Activated T-cell treated with anti-CD3 and anti-CD28 coated beads for 1 hour (primary cell): ENCODE measurements around the gene PDZD2.
"Not testable (repeated sequence)": the region's sequence is repeated elsewhere in the genome, so short reads cannot be mapped to it uniquely, and the experiment has no call there.

Experiments used
- DNase-seq: peaks from one replicate; pipeline ENCODE4 v3.0.0-alpha.2; 2020; ENCODE audit warnings: low read depth

Gene PDZD2

DNA sequence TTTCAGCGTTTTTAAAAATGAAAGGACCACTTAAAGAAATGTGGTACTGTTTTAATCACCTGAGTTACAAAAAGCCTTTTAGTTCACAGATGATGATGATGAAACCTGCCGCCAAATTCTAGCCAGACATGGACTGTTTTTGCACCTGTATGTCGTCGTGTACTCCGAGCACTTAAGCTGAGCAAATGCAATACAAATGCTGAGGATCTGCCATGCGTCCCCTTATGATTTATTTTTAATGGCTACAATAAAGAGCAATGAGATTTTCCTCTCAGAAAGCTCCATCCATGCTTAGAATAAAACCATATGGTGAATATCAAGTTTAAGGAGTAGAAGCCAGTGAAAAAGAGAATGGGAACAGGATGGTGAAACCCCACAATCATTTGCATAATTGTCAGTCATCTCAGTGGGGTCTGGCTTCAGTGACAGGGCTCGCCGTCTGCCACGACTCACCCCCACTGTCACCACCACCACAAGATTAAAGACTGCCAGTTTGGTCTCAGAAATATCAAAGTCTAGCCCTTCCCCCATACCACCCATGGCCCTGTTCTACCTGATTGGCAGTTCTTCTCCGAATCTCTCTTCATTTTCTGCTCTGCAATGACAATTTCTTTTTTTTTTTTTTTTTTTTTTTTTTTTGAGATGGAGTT lies 375.3 kb downstream of the PDZD2 start:
- DNase-seq = no peak

DNA sequence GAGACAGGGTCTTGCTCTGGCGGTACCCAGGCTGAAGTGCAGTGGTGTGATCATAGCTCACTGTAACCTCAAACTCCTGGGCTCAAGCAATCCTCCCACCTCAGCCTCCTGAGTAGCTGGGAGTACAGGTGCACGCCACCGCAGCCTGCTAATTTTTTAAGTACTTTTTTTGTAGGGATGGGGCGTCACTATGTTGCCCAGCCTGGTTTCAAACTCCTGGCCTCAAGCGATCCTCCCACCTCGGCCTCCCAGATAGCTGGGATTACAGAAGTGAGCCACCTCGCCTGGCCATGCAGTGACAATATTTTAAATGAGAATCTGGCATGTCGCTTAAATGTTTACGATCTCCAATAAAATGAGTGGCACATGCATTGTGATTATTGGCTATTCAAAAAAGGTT lies 376.3 kb downstream of the PDZD2 start:
- DNase-seq = not testable (repeated sequence)

- no peak for DNase-seq
These were observed 378.9 kb downstream of the PDZD2 start for GRCh38 chr5:32017692-32018367.

GRCh38 chr5:32018476-32019436 lies 379.8 kb downstream of the PDZD2 start:
- DNase-seq = no peak

GRCh38 chr5:32020271-32020670 lies 381.3 kb downstream of the PDZD2 start:
- no peak for DNase-seq

DNA sequence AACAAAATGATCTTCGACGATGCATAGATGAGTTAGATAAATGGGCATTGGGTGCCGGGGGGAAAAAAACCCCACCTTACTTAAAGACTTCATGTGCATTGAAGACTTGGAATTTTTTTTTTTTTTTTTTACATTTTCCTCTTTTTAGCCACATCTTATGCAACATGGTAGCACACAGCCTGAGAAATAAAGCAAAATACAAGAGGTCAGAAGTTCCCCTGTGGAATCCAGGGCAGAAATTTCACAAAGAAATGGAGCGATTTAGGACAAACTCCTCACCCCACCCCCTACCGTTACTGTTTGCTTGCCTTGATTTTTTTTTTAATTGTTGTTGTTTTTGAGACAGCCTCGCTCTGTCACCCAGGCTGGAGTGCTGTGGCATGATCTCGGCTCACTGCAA lies 382.0 kb downstream of the PDZD2 start:
- DNase-seq = no peak

- DNase-seq = no peak
These were observed 382.8 kb downstream of the PDZD2 start for GRCh38 chr5:32021771-32022170.

DNA sequence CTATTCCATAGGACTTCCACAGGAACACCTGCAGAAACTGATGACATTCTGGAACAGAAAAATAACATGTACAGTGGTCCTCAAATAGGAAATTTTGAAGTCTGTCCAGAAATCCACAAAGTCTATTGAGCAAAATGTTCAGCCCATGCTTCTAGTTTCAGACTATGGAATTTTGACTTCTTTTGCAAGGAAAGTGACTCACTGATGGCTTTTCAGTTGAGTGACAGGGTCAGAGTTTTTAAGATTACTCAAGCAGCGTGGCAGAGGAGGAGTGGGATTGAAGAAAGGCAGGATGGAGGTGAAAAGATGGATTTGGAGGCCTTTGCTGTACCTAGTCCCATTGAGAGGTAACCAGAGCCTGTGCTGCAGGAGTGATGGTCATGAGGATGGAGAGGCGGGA lies 383.7 kb downstream of the PDZD2 start:
- no peak for DNase-seq

DNA sequence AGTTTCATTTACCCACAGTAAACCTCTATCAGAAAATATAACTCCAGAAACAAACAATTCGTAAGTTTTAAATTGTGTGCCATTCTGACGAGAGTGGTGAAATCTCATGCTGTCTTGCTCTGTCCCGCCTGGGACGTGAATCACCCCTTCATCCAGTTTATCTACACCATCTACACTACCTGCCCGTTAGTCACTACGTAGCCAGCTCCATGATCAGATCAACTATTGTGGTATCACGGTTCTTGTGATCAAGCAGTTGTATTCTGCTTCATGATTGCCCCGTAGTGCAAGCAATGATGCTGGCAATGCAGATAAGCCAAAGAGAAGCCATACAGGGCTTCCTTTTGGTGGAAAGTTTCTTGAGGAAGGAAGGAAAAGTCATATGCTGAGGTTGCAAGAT lies 384.9 kb downstream of the PDZD2 start:
- no peak for DNase-seq

DNA sequence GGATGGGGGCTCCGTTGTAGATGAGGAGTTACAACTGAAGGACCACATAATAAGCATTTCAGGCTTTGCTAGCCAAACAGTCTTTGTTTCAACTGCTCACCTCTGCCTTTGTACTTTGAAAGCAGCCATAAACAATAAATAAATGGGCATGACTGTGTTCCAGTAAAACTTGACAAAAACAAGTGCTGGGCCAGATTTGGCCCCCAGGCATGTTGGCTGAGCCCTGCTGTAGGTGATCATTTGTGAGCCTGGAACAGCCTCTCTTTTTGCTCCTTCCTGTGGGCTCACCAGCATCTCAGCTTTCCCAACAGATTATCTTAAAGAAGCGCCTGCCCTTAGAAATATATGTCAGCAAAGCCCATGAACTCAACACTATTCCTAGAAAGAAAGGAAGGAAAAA lies 385.8 kb downstream of the PDZD2 start:
- DNase-seq = no peak

- no peak for DNase-seq
These were observed 388.3 kb downstream of the PDZD2 start for GRCh38 chr5:32027093-32027716.

DNA sequence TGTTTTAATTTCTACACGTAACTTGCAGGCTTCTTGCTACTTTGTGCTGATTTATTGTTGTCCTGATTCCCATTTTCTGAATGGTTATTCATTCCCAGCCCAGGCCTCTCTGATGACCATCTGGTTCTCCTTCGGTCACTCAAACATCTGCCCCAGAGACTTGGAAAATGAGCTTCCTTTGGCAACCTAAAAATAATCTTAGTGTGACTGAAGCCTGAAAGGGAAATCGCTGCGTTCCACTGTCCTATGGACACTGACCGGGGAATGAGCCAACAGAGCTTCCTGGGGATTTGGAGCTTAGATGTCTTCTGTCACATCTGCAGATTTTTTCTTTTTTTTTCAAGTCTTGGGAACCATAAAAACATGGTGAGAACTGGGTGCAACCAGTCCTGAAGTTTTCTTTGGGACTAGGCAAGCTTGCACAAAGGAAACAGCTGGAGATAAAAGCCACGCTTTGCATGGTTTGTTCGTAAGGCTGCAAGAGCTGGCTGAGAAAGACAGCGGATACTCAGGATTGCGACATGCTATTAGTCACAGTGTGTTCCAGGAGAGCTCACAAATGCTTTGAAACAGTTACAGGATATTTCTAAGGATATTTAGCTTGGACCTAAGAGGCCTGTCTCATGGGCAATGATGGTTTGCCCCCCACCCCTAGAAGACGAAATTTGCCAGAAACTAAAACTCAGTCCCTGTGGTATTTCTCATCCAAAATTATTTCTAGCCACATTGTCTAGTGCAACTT lies 389.0 kb downstream of the PDZD2 start:
- DNase-seq = no peak

GRCh38 chr5:32029261-32029660 lies 390.3 kb downstream of the PDZD2 start:
- DNase-seq = no peak

DNA sequence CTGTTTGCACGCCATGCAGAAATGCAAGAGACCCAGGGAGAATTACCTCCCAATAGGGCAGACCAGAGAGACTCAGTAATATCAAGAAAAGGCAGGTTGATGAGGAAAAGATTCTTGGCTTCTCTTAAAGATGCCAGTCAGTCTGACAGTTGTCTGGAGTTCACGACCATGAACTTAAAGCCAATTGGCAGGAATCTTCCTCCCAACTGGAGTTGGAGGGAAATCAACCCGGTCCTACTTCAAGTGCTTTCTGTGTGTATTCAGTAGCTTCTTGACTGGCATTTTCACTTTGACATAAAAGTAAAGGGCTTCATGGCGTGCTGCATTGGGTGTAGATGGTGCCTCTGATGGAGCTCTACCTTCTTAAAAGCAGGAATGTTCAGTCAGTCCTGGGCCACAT lies 390.9 kb downstream of the PDZD2 start:
- no peak for DNase-seq

GRCh38 chr5:32030222-32030621 lies 391.3 kb downstream of the PDZD2 start:
- DNase-seq = no peak

GRCh38 chr5:32030686-32031085 lies 391.8 kb downstream of the PDZD2 start:
- no peak for DNase-seq

GRCh38 chr5:32031089-32031488 lies 392.2 kb downstream of the PDZD2 start:
- DNase-seq = no peak

DNA sequence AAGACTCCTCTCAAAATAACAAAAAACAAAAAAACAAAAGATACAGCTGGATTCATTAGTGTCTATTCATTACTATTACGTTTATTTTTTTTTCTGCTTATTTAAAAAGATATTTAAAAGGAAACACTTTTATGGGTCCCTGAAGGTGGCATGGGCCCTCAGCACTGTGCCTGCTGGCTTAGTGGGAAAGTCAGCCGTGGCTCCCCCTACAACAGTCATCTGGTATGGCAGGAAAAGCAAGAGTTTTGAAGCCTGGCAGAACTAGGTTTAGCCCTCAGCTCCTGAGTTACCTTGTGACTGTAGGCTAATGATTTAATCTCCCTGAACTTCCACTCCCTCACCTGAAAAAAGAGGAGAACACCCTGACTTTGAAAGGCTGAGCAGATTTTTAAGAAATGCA lies 399.6 kb downstream of the PDZD2 start:
- DNase-seq = no peak

DNA sequence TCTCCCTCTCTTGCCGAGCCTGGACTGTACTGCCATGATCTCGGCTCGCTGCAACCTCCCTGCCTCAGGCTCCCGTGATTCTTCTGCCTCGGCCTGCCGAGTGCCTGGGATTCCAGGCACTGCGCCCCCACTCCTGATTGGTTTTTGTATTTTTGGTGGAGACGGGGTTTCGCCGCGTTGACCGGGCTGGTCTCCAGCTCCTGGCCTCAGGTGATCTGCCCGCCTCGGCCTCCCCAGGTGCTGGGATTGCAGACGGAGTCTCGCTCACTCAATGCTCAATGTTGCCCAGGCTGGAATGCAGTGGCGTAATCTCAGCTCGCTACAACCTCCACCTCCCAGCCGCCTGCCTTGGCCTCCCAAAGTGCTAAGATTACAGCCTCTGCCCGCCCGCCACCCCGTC lies 400.2 kb downstream of the PDZD2 start:
- not testable (repeated sequence) for DNase-seq

GRCh38 chr5:32039601-32040000 lies 400.7 kb downstream of the PDZD2 start:
- DNase-seq = not testable (repeated sequence)

DNA sequence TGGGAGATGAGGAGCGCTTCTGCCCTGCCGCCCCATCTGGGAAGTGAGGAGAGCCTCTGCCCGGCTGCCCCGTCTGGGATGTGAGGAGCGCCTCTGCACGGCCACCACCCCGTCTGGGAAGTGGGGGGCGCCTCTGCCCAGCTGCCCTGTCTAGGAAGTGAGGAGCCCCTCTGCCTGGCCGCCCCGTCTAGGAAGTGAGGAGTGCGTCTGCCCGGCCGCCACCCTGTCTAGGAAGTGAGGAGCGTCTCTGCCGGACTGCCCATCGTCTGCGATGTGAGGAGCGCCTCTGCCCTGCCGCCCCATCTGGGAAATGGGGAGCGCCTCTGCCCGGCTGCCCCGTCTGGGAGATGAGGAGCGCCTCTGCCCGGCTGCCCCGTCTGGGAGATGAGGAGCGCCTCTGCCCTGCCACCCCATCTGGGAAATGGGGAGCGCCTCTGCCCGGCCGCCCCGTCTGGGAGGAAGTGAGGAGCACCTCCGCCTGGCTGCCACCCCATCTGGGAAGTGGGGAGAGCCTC lies 401.3 kb downstream of the PDZD2 start:
- DNase-seq = not testable (repeated sequence)
